HEK293T (cell line): Measurements from ENCODE around the gene CFHR2.
"Not testable (repeated sequence)": the region's sequence is repeated elsewhere in the genome, so short reads cannot be mapped to it uniquely, and the experiment has no call there.

ENCODE experiments used
- BHLHE40 ChIP-seq: fragments of 450-650 bp; IDR thresholded peaks from 2 replicates; pipeline ENCODE4 v1.6.1; 2016; ENCODE audit warnings: mild to moderate bottlenecking, moderate library complexity, borderline replicate concordance
- FOXA1 ChIP-seq: fragments of 450-650 bp; IDR thresholded peaks from 2 replicates; pipeline ENCODE4 v1.6.1; 2016; ENCODE audit warnings: mild to moderate bottlenecking

GRCh38 chr1:196943568-196943967, at the start of gene CFHR2:
- TF ChIP-seq BHLHE40, FOXA1: not testable (repeated sequence)
